Lower leg skin (tissue), 3 donors: ENCODE measurements around the gene CD177.

ENCODE experiments used
- POLR2A ChIP-seq, 2 donors: fragments of 450-650 bp; IDR thresholded peaks; one replicate each; pipeline ENCODE4 v1.6.1; 2016 to 2017; ENCODE audit warnings: antibody characterized with exemption in 2 of 2, mild to moderate bottlenecking in 1 of 2, moderate library complexity in 1 of 2
- TF ChIP-seq, protein P1 (sequence below), 3 donors: fragments of 450-650 bp; IDR thresholded peaks; one replicate each; pipeline ENCODE4 v1.5.1; 2016; ENCODE audit warnings: antibody characterized with exemption in 3 of 3, mild to moderate bottlenecking in 3 of 3, moderate library complexity in 2 of 3

DNA sequence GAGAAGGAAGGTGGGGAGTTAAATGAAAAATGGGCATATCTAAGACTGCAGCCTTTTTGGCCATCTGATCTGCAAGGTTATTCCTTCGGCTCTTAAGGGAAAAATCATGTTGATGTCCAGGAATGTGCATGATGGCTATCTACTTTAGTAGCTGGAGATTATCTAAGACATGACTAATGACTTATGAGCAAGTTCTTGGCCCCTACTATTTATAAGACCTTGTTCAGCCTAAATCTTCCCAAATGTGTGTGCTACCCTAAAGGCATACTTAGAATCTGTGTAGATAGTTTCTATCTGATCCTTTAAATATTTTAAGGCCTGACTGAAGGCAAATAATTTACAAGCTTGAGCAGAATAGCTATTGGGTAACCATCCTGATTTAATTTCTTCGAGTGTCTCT is 41.8 kb upstream of the CD177 start:
- TF ChIP-seq, protein P1, sequence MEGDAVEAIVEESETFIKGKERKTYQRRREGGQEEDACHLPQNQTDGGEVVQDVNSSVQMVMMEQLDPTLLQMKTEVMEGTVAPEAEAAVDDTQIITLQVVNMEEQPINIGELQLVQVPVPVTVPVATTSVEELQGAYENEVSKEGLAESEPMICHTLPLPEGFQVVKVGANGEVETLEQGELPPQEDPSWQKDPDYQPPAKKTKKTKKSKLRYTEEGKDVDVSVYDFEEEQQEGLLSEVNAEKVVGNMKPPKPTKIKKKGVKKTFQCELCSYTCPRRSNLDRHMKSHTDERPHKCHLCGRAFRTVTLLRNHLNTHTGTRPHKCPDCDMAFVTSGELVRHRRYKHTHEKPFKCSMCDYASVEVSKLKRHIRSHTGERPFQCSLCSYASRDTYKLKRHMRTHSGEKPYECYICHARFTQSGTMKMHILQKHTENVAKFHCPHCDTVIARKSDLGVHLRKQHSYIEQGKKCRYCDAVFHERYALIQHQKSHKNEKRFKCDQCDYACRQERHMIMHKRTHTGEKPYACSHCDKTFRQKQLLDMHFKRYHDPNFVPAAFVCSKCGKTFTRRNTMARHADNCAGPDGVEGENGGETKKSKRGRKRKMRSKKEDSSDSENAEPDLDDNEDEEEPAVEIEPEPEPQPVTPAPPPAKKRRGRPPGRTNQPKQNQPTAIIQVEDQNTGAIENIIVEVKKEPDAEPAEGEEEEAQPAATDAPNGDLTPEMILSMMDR (IDR thresholded peaks at IDR 0.05): no peak
- no peak for TF ChIP-seq POLR2A (IDR thresholded peaks at IDR 0.05)
